Activated CD4-positive, alpha-beta T cell treated with anti-CD3 and anti-CD28 coated beads, Interleukin-2, amount 50 U/mL, for 16 hours (primary cell): ENCODE measurements around the gene CNTN5.

Source experiments
- DNase-seq: peaks from one replicate; pipeline ENCODE4 v3.0.0-alpha.2; 2020

Gene CNTN5

DNA sequence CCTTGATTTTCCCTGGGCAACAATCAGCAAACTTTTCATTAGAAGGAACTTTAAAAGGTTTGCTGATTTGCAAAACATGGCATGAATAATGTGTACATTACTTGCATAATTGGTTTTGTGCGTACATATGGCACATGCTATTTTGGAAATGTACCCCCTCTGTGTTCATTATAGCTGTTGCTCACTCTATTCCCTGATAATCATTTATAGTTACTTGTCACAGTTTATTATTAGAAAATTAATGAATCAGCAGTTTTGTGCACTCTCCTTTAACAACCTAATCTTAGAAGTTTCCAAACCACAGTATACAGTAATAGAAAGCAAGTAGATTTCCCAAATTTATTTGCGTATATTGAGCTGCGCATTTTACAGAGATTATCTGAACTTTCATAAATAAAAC is 389.9 kb downstream of the CNTN5 start:
- no peak for DNase-seq

DNA sequence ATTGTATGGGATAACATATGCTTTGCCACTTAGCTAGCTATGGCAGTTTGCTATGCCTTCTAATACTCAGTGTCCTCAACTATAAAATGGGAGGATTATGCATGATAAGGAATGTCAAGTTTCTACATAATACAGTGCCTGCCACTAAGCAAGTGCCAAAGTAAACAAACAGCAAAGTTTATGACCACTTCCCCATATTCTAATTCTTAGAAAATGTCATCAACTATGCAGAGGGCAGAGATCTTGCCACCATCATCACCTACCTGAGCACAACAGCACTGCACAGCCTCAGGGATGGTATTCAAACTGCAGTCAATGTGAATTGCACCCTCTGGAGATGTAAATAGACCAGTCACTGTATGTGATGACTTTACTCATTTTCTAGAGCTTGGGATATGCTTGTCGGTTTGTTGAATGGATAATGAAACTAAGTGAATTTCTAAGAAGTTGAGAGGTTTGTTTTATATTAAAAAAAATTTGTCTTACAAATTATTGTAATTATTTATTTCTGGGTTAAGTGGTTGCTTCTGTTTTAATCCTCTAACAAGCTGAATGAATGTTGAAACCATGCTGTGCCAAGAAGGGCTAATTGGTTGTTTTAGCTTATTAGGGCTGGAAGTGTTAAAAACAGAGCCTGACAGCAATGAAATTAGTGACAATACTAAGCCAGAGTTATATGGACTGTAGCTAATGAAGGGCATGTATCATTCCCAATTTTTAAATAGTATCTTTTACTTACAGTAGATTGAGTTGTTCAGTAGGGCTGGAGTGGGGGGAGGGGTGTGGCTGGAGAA is 398.4 kb downstream of the CNTN5 start:
- no peak for DNase-seq

DNA sequence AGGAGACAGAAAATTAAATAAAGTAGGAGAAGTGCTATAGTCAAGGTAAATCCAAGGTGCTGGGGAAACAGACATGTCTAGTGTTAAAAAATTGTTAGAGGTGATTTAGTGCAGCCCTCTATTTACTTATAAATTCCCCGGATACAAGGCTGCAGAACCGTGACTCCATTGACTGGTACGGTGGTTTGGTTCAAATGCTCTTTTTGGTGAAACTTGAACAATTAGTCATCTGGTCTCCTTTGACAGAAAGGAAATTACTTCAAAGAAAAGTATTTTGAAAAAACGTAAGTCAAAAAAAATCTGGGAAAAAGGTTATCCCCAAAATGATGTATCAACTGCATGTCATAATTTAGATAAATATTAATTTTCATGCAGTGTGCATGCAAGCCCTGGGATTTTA is 399.2 kb downstream of the CNTN5 start:
- no peak for DNase-seq

GRCh38 chr11:99422581-99423427 is 402.1 kb downstream of the CNTN5 start:
- DNase-seq, result no peak

GRCh38 chr11:99423428-99423983 is 402.8 kb downstream of the CNTN5 start:
- DNase-seq, result no peak

DNA sequence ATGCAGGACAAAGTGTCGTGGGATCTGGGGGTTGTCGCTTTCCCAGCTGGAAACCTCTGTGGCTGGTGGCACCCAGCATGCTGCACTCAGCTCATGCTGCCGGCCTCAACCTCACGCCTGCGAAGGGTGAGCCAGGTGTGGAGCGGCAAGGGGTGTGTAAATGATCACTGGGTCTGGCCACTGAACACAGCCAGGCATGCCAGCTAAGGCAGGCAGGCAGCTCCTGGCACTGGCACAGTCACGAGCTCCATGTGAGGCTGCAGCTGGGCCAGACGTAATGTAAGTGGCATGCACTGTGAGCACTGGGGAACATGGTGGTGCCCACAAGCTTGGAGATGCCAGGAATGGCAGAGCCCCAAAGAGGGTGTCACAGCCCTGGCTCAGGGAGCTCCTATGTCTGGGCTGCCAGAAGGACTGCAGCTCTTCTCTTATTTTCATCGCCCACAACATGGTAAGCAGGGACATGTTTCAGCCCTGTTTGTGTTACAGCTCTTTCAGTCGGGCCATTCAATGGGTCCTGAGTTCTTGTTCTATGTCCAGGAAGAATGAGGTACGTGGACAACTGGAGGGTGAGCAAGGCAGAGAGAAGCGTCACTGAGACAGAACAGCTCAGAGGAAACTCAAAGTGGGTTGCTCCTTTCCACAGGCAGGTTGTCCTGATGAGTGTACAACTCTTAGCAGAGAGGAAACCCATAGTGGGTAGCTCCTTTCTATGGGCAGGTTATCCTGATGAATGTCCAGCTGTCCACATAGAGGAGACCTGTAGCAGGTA is 403.8 kb downstream of the CNTN5 start:
- DNase-seq, result no peak

GRCh38 chr11:99425596-99425995 is 404.8 kb downstream of the CNTN5 start:
- DNase-seq, result no peak

DNA sequence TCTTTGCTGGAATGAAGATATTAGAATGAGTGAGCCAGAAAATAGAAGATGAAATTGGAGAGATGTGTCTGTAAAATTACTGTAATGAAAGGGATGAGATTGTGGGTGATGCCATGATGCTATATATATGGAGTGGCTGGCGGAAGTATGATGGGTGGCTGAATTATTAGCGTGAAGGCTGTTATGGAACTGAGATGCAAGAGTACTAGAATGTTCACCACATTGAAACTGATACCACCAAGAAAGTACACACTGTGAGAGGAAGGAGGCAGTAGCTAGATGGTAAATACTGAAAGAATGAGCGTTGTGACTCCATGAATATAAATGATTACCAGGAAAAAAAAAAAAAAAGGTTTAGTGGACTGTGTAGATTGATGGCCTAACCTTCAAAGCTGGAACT is 411.9 kb downstream of the CNTN5 start:
- DNase-seq, result no peak

- DNase-seq, result no peak
Observed at GRCh38 chr11:99443276-99443675, 422.5 kb downstream of the CNTN5 start.

GRCh38 chr11:99446400-99446799 is 425.7 kb downstream of the CNTN5 start:
- DNase-seq, result no peak

DNA sequence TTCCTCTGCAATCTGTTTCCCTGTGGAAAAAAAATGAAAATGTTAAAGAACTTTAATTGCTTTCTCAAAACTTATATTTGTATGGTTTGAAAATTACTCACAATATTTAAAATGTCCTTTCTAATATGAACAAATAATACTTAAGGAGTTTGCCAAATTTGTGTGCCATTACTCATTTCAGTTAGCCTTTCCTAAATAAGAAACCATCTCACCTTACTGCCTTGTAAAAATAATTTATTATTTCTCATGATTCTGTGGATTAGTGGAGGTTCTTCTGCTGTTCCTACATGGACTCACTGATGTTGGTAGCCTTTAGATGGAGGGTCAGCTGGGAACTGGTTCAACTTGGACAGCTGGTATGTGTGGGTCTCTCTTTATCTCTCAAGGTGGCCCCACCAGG is 428.6 kb downstream of the CNTN5 start:
- no peak for DNase-seq

DNA sequence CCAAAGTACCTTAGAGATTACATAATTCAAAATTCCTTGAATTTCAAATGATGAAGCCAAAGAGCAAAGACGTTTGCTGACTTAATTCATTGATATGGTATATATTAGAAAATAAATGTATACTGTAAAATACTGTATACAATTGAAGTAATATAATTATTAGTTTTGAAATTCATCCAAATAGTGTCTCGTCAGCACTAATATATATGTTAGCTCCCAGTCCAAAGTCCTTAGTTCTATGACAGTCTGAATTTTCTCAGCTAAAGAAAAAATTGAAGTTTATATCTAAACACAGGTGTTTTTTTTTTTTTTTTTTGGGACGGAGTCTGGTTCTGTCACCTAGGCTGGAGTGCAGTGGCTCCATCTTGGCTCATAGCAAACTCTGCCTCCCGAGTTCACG is 431.3 kb downstream of the CNTN5 start:
- DNase-seq, result no peak

DNA sequence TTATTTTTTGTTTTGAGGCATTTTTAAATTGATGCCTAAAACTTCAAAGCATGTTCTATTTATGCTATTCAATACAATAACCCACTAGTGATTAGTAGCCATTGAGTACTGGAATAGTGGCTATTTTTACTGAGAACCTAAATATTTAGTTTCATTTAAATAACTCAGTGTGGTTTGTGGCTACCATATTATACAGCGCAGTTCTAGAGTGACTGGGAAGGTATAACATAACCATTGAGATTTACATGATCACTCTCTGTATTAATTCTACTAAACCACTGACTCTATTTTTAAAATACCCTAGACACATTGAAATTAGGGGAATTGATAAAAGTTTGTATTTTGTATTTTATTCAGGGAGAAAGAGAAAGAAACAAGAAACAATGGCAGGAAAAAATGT is 441.2 kb downstream of the CNTN5 start:
- DNase-seq, result no peak

DNA sequence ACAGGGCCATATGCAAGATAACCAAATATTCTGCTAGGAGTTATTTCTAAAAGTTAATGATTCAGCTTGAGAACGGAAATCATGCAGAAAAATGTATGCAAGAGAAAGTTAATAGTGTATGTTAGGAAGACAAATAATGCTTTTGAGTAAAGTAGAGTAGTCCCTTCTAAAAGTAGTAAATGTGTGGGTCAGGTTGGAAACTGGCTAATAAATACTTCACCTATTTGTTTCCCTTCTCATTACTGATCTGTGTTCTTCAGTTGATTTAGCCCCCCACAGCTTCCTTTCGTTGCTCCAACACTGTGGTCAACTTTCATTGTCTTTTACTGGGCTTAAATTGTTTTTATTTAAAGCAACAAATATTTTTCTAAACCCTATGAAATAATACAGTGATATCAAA is 444.2 kb downstream of the CNTN5 start:
- no peak for DNase-seq

- DNase-seq, result no peak
Observed at GRCh38 chr11:99489581-99489980, 468.8 kb downstream of the CNTN5 start.

- no peak for DNase-seq
Observed at GRCh38 chr11:99494065-99494464, 473.3 kb downstream of the CNTN5 start.

DNA sequence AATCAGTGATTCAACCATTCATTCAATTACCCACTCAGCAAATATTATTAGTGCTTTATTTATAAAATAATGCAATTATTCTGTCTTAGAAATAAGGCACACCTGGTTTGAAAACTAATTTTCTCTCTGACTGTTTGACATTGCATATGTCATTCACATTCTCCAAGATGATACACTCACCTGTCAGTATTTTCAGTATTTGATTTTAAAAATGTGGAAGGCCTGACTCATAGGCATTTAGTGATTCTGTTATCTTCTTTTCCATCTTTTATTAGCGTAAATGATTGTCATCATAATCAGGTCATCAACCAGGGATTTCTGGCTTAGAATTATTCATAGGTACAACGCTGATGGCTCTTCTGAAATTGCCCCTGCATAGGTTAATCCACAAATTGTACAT is 480.9 kb downstream of the CNTN5 start:
- no peak for DNase-seq

DNA sequence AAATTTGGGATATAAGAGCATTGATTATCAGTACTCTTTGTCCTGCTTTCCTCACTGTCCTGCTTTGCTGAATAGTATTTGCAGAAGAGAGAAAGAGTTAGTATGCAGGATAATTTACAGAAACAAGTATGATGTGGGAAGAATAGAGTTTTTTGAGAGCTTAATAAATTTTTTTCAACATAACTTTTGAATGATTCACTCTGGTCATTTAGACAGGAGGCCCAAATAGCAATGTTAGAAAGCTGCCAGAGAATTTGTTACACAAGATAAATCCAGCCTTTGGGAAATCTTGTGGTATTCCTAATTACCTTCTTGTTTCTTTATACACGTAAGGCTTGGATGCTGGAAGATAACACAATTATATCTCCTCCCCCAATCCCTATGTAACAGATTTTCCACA is 484.6 kb downstream of the CNTN5 start:
- no peak for DNase-seq

DNA sequence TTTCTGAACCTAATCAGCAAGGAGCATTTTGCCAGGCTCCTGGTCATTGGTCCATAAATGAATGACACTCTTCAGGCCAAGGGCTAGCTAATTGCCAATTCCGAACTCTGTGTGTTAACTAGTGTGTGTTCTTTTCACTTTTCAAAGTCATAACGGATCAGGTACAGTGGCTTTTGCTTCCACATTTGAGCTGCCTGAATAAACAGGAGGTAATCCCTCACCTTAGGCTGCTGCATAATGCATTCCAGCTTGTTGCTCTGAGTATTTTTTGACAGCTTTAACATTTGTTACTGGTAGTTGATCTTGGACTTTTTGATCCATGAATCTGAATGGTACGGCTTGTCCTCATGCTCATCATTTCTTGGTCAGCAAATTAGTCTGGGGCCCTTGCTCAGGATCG is 485.1 kb downstream of the CNTN5 start:
- no peak for DNase-seq

DNA sequence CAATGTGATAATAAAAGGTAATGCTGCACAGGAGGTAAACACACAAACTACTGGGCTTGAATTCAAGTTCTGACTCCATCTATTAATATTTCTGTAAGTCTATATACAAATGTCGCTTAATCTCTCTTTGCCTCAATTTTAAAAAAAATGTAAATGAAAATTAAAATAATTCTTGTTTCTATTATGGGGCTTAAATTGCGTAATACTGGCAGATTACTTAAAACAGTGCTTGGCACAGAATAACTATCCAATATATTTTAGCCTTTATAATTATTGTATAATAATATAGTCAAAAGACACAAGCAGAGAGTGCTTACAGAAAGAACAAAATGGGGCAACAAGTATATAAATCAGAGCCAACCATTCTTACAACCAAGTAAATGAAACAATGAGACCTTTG is 489.1 kb downstream of the CNTN5 start:
- DNase-seq, result no peak

- no peak for DNase-seq
Observed at GRCh38 chr11:99513368-99513767, 492.6 kb downstream of the CNTN5 start.

GRCh38 chr11:99519095-99519494 is 498.3 kb downstream of the CNTN5 start:
- no peak for DNase-seq

GRCh38 chr11:99522467-99523173 is 501.9 kb downstream of the CNTN5 start:
- DNase-seq, result no peak
